GM12864 (cell line): Measurements from ENCODE around the gene CEBPA.

Experiments used
- DNase-seq: peaks from one replicate; pipeline ENCODE4 v3.0.0-alpha.2; 2011; ENCODE audit warnings: low read depth
- H3K4me3 ChIP-seq: 2 replicates; pipeline ENCODE4 v1.5.1; 2011; ENCODE audit warnings: mild to moderate bottlenecking, low read depth, low read length, control low read depth
- CTCF ChIP-seq: IDR thresholded peaks from 2 replicates; pipeline ENCODE4 v1.5.1; 2011; ENCODE audit warnings: low read depth, mild to moderate bottlenecking, moderate library complexity, low read length, control low read depth, inconsistent platforms; ENCODE audit errors: missing control alignments

CEBPA gene

DNA sequence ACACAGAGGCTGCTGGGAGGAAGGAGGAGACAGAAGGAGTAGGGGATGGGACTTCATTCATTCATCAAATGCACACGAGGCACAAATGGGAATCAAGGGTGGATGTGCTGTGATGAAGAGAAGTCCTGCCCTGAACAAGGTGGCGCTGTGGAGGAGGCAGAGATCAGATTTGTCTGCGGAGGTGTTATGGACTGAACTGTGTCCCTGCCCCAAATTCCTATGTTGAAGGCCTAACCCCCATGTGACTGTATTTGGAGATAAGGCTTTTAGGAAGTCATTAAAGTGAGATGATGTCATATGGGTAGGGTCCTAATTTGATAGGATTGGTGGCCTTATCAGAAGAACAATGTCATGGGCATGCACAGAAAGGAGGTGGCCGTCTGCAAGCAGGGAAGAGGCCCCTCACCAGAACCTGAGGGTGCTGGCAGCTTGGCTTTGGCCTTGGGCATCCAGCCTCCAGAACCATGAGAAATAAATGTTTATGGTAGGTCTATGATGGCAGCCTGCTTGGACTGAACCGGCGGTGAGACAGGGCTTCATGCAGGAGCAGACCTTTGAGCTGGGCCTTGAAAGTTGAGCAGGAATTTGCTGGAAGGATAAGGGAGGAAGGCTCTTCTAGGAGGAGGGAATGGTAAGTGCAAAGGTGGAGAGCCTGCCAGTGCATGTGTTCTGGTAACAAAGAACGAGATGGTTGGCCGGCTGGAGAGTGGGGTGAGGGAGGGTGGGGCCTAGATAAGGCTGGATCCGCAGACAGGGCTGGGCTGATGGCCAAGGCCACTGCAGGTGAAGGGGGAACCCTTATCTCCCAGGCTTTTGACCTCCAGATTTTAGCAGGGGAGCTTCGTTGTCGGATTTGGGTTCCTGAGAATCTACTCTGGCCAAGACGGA lies 2.7 kb upstream of the CEBPA start:
- no peak for DNase-seq
- no peak overlapping the region for H3K4me3 ChIP-seq
- TF ChIP-seq CTCF: peak; percentile 5

- TF ChIP-seq CTCF: no peak
- no peak overlapping the region for H3K4me3 ChIP-seq
- DNase-seq: no peak
Observed at GRCh38 chr19:33304371-33304759, 2.0 kb upstream of the CEBPA start.

DNA sequence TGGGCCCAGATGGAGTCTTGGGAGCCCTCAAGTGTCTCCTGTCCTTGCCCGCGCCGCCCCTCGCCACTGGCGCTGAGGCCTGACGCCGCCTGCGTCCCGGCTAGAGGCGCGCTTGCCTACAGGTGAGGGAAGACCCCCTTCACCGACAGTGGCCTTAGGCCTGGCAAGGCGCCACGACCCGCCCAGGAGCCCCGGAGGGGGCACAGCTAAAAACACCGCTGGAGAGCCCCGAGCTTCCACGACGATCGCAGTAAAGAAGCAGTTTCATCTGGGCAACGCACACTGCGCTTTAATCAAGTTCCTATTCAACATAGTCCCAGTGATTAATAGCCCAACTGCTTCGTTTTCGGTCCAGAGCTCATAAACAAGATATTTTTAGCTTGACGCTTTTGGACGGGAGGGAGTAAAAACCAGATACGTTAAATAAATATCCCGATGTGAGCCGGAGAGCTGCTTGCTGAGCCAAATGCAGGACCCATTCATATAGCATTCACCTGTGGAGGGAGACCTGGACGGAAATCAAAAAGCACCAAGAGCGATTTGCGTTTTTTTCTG lies 1.5 kb upstream of the CEBPA start:
- no peak overlapping the region for H3K4me3 ChIP-seq
- TF ChIP-seq CTCF: no peak

GRCh38 chr19:33302974-33303790 lies 848 bp upstream of the CEBPA start:
- no peak for TF ChIP-seq CTCF
- peak overlapping the region; percentile 15 for H3K4me3 ChIP-seq
- no peak for DNase-seq

More for the DNA sequence above, 1.5 kb upstream of the CEBPA start:
- no peak for DNase-seq

GRCh38 chr19:33301900-33302174 lies 497 bp downstream of the CEBPA start:
- TF ChIP-seq CTCF: no peak
- no peak for DNase-seq
- peak overlapping the region; percentile 42 for H3K4me3 ChIP-seq

DNA sequence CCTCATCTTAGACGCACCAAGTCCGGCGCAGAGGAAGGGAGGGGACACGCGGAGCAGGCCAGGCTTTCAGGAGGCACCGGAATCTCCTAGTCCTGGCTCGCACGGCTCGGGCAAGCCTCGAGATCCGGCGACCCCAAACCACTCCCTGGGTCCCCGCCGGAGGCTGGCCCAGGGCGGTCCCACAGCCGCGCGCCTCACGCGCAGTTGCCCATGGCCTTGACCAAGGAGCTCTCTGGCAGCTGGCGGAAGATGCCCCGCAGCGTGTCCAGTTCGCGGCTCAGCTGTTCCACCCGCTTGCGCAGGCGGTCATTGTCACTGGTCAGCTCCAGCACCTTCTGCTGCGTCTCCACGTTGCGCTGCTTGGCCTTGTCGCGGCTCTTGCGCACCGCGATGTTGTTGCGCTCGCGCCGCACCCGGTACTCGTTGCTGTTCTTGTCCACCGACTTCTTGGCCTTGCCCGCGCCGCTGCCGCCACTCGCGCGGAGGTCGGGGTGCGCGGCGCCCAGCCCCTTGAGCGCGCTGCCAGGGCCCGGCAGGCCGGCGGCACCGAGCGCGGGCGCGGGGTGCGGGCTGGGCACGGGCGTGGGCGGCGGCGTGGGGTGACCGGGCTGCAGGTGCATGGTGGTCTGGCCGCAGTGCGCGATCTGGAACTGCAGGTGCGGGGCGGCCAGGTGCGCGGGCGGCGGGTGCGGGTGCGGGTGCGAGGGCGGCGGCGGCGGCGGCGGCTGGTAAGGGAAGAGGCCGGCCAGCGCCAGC lies 1.0 kb downstream of the CEBPA start:
- no peak for DNase-seq
- no peak overlapping the region for H3K4me3 ChIP-seq
- TF ChIP-seq CTCF: no peak
